GM21447 (cell line): ENCODE measurements around the gene LFNG.
"Not testable (repeated sequence)": the region's sequence is repeated elsewhere in the genome, so short reads cannot be mapped to it uniquely, and the experiment has no call there.

Source experiments
- ATAC-seq: cut with Tn5 transposase; IDR thresholded peaks from one replicate; pipeline ENCODE4 v1.9.1; 2021; ENCODE audit not compliant: unreplicated experiment

The LFNG gene

DNA sequence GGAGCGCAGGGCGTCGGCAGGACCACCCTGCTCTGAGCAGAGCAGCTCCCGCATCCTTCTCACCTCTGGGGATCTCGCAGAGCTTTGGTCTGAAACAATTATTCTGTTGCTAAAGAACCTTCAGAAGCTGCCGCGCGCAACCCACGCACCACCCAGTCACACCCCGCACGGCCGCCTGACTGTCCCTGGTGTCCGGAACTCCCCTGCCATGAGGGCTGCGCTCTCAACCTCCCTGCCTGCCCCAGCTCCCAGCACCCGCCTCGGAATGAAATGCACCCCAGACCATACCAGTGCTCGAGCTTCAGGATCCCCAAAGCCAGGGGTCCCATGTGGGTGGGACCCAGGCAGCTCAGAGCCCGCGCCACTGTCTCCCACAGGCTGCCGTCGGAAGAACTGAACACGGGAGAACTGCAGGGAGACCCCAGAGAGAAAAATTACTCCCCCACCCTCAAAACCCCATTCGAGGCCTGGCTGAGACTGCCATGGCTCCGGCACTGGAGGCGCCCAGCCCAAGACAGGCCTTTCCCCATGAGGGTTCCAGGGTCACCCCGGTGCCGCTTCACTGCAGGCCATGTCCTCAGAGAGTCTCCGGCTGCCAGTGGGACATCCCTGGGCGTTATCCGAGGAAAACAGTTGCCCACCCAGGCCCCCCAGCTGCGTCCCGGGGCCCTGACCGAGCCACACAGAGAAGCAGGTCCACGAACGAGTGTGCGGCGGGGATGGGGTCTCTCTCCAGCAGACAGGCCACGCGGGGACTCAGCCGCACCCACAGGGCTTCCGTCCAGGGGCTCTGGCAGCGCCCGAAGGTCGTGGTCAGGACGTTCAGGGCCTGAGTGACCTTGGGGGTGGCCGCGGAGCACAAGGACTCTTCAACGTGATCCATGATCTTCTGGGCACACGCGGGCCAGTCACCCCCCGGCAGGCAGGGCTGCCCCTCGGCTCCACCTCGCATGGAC lies 23.6 kb downstream of the LFNG start:
- ATAC-seq: no peak

DNA sequence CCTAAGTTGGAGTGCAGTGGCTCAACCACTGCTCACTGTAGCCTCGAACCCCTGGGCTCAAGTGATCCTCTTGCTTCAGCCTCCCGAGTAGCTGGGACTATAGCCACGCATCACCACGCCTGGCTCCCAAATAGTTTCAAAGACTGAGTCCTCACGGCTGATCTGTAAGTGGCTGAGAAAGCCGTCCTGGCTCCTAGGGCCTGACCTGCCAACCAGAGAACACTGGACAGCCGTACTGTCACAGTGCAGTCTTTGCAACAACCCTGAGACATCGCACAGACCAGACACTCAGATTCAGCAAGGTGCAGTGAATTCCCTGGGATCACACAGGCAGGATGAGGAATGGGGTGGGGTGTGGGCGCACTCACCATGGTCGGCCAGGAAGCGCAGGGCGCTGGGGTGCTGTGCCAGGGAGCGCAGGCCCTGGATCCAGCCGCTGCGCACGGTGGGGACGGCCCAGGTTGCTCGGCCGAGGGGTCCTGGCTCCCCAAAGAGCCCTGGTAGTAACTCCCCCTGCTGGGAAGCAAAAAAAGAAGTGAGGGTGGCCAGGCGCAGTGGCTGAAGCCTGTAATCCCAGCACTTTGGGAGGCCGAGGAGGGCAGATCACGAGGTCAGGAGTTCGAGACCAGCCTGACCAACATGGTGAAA lies 25.1 kb downstream of the LFNG start:
- no peak for ATAC-seq

DNA sequence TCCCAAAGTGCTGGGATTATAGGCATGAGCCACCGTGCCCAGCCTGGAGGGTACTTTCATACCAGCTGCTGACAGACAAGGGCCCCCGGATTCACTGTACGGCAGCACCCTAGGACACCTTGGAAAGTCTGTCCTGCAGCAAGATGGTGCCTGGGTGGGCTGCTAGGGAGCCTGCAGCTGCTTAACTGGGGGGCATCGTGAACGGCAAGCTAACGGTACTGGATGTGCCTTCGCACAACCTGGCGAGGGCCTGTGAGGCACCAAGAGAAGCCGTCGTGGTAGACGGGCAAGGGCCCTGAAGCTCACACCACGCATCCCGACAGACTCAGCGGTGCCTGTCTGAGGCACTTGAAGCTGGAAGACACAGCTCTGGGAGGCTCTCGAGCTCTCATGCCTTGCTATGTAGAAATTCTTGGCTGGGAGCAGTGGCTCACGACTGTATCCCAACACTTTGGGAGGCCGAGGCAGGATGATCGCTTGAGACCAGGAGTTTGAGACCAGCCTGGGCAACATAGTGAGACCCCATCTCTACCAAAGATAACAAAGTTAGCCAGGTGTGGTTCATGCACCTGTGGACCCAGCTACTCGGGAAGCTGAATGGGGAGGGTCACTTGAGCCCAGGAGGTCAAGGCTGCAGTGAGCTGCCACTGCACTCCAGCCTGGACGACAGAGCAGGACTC lies 26.3 kb downstream of the LFNG start:
- no peak for ATAC-seq

DNA sequence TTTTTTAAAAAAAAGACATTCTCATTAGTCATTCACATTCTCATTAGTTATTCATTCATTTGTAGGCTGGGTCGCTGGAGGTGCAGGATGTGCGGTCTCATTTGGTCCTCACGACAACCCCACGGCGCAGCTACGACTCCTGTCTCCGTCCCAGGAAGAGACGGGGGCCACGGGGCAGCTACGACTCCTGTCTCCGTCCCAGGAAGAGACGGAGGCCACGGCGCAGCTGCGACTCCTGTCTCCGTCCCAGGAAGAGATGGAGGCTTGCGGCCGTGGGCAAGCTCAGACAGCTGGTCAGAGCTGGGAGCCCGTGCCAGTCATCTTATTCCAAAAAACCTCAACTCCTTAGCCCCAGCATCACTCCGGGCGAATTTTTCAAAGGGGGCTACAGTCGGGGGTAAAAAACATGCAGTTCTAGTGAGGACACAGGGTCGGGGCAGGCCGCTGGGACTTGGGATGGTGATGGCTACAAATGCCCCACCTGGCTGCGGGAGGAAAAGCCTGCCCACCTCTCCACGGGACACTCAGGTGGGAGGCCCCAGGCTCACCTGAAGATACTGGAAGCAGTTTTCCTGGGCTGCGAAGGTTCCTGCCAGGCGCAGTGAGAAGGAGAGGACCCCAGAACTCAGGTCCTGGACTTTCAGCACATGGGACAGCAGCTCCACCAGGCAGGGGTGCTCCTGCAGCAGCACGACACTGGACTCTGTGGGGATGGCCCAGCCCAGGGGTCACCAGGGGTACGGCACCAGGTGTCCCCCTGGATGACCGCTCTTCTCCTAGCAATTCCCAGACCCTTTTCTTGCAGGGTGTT lies 27.4 kb downstream of the LFNG start:
- no peak for ATAC-seq

DNA sequence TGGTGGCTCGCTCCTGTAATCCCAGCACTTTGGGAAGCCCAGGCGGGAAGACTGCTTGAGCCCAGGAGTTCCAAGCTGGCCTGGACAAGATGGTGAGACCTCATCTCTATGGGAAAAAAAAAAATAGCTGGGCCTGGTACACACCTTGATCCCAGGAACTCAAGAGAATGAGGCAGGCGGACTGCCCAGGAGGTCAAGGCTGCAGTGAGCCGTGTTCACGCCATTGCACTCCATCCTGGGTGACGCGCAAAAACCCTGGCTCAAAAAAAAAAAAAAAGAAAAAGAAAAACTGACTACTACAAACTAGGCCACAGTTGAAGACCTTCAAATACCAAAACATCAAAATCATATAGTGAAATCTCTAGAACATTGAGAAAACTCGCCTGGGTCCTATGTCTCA lies 31.8 kb downstream of the LFNG start:
- ATAC-seq: no peak

DNA sequence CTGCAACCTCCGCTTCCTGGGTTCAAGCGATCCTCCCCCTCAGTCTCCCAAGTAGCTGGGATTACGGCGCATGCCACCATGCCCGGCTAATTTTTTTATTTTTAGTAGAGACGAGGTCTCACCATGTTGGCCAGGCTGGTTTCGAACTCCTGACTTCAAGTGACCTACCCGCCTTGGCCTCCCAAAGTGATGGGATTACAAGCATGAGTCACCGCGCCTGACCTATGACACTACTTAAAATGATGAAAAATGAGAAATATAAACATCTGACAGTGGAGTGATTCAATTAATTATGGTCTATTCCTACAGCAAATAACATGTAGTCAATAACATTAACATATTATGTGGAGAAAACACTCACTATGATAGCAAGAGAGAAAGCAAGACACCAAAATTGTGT lies 33.5 kb downstream of the LFNG start:
- no peak for ATAC-seq

DNA sequence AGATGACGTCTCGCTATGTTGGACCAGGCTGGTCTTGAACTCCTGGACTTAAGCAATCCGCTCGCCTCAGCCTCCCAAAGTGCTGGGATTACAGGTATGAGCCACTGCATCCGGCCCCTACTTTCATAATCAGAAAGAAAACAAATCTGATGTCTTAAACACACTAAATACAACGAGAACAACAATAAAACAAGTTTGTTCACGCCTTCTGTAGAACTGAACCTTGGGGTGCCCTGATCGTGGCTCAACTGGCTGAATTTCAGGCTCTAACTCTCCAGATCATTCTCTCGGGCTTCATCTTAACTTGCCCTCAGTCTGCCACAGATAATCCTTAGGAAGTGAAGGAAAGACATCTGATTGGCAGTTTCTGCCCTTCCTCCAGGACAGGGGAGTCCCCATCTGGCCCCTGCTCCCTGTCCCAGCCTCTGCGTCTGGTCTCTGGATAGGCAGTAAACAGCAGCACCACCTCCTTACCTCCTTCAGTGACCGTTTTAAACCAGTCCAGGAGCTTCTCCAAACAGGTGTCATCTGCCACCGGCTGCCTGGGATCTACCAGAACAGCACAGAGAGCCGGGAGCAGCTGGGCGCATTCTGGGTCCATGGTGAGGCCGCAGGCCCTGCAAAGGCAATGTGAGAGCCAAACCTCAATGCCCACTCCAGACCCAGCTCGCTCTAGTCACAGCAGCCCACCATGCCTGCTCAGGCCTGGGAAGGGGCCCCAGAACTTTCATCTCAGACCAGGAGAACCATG lies 34.4 kb downstream of the LFNG start:
- no peak for ATAC-seq

DNA sequence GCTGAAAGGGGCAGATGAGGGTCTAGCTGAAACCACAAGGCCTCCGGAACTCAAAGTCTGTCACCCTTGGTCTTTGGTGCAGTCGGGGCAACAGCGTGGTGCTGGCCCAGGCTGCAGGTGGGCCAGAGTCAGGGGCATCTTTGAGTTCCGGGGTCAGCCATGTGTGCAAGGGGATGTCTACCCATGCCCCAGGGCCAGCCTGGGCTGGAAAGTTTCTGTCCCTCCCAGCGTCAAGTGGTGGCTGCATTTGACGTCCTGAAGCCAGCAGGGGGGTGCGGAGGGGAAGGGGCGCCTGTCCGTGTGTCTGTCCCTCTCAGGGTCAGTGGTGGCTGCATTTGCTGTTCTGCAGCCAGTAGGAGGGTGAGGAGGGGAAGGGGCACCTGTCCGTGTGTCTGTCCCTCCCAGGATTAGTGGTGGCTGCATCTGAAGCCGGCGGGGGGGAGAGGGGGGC lies 35.1 kb downstream of the LFNG start:
- ATAC-seq: no peak

DNA sequence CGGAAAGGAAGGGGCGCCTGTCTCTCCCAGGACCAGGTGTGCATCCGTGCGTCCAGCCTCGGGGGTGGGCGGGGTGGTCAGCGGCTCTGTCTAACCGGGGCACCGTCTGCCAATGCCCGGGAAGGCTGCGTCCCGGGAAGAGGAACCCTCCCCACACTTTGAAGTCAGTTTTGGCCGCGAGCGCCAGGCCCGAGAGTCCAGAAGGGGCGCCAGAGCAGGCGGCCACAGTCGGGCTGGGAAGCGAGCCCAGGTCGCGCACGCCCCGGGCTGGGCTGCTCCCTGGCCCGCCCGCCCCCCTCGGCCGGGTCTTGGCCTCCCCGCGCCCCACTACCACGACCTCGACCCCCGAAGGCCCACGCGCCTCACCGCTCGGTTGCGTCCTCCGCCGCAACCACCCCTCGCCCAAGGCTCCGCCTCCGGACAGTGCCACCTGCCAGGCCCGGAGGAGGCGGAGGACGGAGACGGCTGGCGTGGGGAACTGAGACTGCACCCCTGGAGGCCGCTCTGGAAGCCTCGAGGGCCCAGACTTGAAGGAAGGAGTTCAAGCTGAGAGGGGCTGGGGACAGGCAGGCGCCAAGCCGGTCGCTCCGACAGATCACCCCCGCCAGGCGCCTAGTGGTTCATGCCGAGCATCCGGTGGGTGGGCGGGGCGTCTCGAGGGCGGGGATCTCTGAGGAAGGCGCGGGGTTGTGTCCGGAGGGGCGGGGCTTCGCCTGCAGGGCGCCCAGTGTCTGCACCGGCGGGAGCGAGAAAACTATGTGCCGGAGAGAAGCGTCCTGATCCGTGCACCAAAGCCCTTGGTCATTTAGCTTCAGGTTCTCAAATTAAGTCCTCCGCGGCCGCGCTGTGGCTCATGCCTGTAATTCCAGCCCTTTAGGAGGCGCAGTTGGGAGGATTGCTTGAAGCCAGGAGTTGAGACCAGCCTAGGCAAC lies 35.8 kb downstream of the LFNG start, which contains the start of gene BRAT1:
Gene BRAT1 (minus strand): TSS at position 404 of the 932 bp plus-strand sequence. CDS start 1,093 bp downstream, outside the sequence.
- ATAC-seq: peak; percentile 69

DNA sequence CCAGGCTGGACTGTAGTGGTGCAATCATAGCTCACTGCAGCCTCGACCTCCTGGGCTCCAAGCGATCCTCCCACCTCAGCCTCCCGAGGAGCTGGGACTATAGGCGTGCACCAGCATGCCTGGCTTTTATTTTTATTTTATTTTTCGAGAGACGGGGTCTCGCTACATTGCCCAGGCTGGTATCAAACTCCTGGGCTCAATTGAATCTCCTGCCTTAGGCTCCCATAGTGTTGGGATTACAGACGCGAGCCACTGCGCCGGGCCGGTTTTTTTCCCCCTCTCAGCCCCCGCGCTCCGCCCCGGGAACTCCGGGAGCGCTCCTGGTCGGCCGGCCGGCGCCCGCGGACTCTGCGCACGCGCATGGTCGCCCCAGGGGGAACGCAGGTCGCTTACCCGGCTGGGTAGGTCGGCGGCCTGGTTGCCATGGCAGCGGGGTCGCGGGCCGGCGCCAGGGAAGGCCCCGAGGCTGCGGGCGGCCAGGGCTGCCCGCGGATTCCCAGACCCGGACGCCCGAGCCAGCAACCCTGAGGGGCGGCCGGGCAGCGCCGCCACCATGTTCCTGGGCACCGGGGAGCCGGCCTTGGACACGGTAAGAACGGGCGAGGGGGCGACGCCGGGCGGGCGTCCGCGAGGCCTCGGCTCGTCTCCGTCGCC lies 39.2 kb downstream of the LFNG start, which contains the start of gene IQCE:
Gene IQCE (plus strand): TSS at position 351 of the 654 bp plus-strand sequence. CDS start 203 bp downstream, at position 554.
- peak; percentile 39 for ATAC-seq

DNA sequence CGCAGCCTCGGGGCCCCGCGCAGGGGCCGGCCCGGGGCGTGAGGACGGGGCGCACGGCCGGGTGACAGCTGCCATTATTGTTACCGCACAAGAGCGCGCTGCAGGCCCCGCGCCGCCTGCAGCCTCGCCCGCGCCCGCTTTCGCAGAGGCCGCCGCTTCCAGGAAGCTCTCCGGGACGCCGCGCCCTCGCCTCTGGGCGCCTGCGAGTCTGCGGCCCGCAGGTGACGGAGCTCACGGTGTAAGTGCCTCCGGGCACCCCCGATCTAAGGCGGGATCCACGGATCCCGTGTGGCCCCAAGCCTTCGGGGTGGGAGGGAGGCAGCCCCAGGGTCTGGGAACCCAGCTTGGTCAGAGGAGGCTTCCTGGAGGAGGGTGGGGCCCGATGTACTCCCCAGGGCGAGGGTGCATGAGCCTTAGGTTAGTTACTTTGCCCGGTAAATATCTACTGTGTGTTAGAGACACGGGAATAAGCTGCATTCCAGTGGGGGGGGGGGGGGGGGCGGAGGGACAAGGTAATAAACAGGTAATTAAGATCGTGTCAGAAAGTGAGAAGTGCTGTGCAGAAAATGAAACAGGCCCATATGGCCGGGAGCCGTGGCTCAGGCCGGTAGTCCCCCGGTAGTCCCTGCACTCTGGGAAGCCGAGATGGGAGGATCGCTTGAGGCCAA lies 39.8 kb downstream of the LFNG start:
- ATAC-seq: no peak

DNA sequence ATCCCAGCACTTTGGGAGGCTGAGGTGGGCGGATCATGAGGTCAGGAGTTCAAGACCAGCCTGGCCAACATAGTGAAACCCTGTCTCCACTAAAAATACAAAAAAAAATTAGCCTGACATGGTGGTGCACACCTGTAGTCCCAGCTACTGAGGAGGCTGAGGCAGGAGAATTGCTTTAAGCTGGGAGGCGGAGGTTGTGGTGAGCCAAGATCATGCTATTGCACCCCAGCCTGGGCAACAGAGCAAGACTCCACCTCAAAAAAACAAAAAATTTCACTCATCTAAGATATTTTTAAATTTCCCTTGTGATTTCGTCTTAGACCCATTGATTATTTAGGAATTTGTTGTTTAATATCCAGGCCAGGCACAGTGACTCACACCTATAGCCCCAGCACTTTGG lies 44.4 kb downstream of the LFNG start:
- ATAC-seq: not testable (repeated sequence)

DNA sequence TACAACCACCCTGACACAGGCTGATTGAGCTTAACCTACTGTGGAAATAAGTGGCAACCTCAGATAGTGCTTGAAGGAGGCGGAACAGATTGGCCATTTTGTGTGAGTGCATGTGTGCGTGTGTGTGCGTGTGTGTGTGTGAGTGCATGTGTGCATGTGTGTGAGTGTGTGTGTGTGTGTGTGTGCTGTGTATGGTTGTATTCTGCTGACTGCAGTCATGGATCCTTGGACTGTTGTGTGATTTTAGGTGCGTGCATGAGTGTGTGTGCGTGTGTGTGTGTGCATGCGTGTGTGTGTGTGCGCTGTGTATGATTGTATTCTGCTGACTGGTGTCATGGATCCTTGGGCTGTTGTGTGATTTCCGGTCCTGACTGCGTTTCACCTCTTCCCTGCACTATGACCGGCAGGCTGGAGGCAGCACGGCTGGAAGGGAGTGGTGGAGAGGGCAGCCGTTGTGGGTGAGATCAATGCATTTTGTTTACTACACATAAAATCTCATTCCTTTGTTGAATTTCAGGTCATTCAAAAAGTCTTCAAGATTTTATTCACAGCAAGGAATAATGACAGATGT lies 45.5 kb downstream of the LFNG start:
- no peak for ATAC-seq

DNA sequence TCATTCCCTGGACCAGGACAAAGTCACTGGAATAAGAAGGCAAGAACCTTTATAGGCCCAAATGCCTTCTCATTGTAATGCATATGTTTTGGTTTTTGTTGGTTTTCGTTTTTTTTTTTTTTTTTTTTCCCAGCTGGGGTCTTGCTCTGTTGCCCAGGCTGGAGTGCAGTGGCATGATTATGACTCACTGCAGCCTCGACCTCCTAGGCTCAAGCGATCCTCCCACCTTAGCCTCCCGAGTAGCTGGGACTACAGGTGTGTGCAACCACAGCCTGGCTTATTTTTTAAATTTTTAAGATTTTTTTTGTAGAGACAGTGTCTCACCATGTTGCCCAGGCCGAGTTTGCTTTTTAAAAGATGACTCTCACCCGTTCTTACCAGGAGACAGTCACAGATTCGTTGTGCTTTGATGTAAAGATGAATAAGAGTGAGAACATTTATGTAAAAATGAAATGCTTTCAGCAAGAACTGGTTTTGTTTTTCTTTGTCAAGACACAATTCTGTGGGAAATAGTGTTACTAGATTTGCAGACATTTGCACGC lies 46.8 kb downstream of the LFNG start:
- ATAC-seq: peak; percentile 24

DNA sequence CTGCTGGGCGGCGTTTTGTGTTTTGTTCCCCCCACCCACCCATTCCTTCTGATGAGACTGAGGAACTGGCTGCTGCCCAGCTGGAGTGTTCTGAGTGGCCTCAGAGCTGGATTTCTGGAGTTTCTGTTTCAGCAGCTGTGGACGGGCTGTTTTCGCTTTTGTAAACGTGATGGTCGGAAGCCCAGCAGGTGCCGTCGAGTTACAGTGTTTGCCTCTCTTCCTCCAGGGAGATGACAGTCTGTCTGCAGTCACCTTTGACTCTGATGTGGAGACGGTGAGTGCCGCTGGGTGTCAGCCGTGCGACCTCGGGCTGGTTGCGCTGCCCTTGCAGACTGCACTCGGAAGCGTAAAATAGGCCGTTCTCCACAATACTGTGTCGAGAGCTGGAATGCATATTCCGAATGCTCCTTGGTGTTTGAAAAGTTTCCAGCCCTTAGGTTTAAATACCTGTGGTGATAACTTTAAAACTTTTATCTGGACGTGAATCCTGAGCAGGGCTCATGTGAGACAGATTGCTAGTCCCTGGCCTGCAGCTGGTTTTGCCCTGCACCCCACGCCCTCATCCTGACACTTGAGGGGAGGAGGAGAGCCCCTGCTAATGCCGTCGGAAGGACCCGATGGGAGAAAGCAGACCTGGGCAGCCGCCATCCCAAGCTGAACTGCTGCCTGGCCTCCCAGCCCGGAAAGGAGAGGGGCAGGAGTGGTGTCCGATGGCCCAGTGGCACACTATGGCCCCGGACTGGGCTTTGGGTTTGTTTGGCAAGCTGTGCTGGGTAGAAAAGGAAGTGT lies 47.5 kb downstream of the LFNG start:
- peak; percentile 81 for ATAC-seq

DNA sequence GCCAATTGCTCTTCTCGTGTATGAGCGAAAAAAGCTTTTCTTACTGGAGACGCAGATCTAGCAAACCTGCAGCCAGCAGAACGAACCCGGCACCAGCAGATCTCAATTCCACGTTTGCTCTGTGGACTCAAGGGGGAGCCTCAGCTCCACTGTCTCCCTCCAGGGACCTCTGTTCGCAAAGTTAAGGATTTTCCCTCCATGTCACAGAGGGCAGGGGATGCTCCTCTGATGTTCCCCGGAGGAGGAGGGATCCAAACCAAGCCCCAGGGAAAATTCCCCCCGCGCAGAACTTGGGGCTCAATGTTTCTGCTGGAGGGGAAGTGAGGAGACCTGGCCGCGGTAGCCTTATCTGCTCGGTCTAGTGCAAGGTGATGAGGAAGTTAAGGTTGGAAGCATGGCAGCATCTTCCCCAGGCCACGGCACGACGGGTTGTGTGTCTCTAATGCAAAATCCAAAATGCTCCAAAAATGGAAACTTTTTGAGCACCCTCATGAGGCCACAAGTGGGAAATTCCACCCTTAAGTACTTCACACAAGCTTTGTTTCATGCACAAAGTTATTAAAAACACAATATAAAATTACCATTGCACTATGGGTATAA lies 48.2 kb downstream of the LFNG start:
- ATAC-seq: no peak
